ENCODE data around the gene TBX1. TPM values are rescaled to one million over a fixed set of nuclear protein-coding genes. Genes with fewer than 3 reads are reported as not detected.

TBX1 gene
- total RNA-seq, 3 donors from 2014 or later (not counting 1 experiment from before 2014, with no cell fraction given), result 2.0 to 4.6 (median 3.2) TPM

GRCh38 chr22:19805821-19806212, 45.2 kb downstream of the TBX1 start:
- no peak overlapping the region for H3K27ac ChIP-seq (ENCODE audit: low read length)
- no peak overlapping the region for H3K4me3 ChIP-seq (ENCODE audit: low read length)
- DNase-seq, result no peak
- no peak for TF ChIP-seq CTCF (IDR thresholded peaks at IDR 0.05)
- ATAC-seq, result no peak
- H3K36me3 ChIP-seq (ENCODE audit: control insufficient read depth, insufficient read depth, low read length), result no peaks in the 10 kb centered on the region
- no peaks in the 10 kb centered on the region for H3K27me3 ChIP-seq (ENCODE audit: control insufficient read depth, insufficient read depth, low read length)
- intact Hi-C loops (cut with micrococcal nuclease), result no loop called here
- H3K27ac Mint-ChIP-seq, result no peak overlapping the region
- no peak overlapping the region for H3K4me3 Mint-ChIP-seq
- 96% methylated on average over 8 of the region's 8 CpGs for WGBS (ENCODE audit: insufficient coverage)
- H3K36me3 Mint-ChIP-seq, result no peaks in the 10 kb centered on the region
- H3K27me3 Mint-ChIP-seq (ENCODE audit: low read depth in 2 of 2), result no peaks in the 10 kb centered on the region
- H3K4me1 ChIP-seq (ENCODE audit: control insufficient read depth, insufficient read depth, low read length), result peaks cover 10% of the 10 kb centered on the region
- H3K4me1 Mint-ChIP-seq, result peaks cover 0 to 6% of the 10 kb centered on the region in 2 donors
- H3K9me3 Mint-ChIP-seq, result no peaks in the 10 kb centered on the region
- no peaks in the 10 kb centered on the region for H3K9me3 ChIP-seq (ENCODE audit: control insufficient read depth, insufficient read depth, low read length)

- Mint-ChIP-seq H3K4me3 (no peak overlapping the region), H3K36me3 (no peaks in the 10 kb centered on the region), H3K9me3 (no peaks in the 10 kb centered on the region), H3K4me1 (peaks cover 0 to 13% of the 10 kb centered on the region in 2 donors), H3K27ac (no peak overlapping the region), H3K27me3 (ENCODE audit: low read depth in 2 of 2) (no peaks in the 10 kb centered on the region)
- no peak for ATAC-seq
- intact Hi-C loops (cut with micrococcal nuclease), result no loop called here
- H3K4me3 ChIP-seq (ENCODE audit: low read length), result no peak overlapping the region
- WGBS (ENCODE audit: insufficient coverage), result 90% methylated on average over 38 of the region's 38 CpGs
- peaks cover 11% of the 10 kb centered on the region for H3K4me1 ChIP-seq (ENCODE audit: control insufficient read depth, insufficient read depth, low read length)
- H3K27me3 ChIP-seq (ENCODE audit: control insufficient read depth, insufficient read depth, low read length), result no peaks in the 10 kb centered on the region
- H3K9me3 ChIP-seq (ENCODE audit: control insufficient read depth, insufficient read depth, low read length), result no peaks in the 10 kb centered on the region
- TF ChIP-seq CTCF (IDR thresholded peaks at IDR 0.05), result no peak
- no peaks in the 10 kb centered on the region for H3K36me3 ChIP-seq (ENCODE audit: control insufficient read depth, insufficient read depth, low read length)
- H3K27ac ChIP-seq (ENCODE audit: low read length), result no peak overlapping the region
- no peak for DNase-seq
Observed at GRCh38 chr22:19806213-19807160, 45.9 kb downstream of the TBX1 start.

GRCh38 chr22:19807161-19807913, 46.8 kb downstream of the TBX1 start:
- no peak overlapping the region for H3K4me3 Mint-ChIP-seq
- H3K4me1 Mint-ChIP-seq, result peaks cover 0 to 13% of the 10 kb centered on the region in 2 donors
- no peaks in the 10 kb centered on the region for H3K27me3 Mint-ChIP-seq (ENCODE audit: low read depth in 2 of 2)
- H3K27ac ChIP-seq (ENCODE audit: low read length), result no peak overlapping the region
- DNase-seq, result no peak
- no peak for ATAC-seq
- H3K36me3 ChIP-seq (ENCODE audit: control insufficient read depth, insufficient read depth, low read length), result no peaks in the 10 kb centered on the region
- peaks cover 11% of the 10 kb centered on the region for H3K4me1 ChIP-seq (ENCODE audit: control insufficient read depth, insufficient read depth, low read length)
- no peaks in the 10 kb centered on the region for H3K27me3 ChIP-seq (ENCODE audit: control insufficient read depth, insufficient read depth, low read length)
- H3K4me3 ChIP-seq (ENCODE audit: low read length), result no peak overlapping the region
- no peaks in the 10 kb centered on the region for H3K9me3 Mint-ChIP-seq
- no peaks in the 10 kb centered on the region for H3K9me3 ChIP-seq (ENCODE audit: control insufficient read depth, insufficient read depth, low read length)
- H3K36me3 Mint-ChIP-seq, result no peaks in the 10 kb centered on the region
- no peak for TF ChIP-seq CTCF (IDR thresholded peaks at IDR 0.05)
- intact Hi-C loops (cut with micrococcal nuclease), result no loop called here
- 96% methylated on average over 15 of the region's 15 CpGs for WGBS (ENCODE audit: insufficient coverage)
- H3K27ac Mint-ChIP-seq, result no peak overlapping the region
